Medulla oblongata (tissue), 1 donor: Measurements from ENCODE around the gene CYSRT1.

Source experiments
- DNase-seq: peaks from one replicate; pipeline ENCODE4 v3.0.0-alpha.2; 2015; ENCODE audit errors: extremely low spot score

The CYSRT1 gene

DNA sequence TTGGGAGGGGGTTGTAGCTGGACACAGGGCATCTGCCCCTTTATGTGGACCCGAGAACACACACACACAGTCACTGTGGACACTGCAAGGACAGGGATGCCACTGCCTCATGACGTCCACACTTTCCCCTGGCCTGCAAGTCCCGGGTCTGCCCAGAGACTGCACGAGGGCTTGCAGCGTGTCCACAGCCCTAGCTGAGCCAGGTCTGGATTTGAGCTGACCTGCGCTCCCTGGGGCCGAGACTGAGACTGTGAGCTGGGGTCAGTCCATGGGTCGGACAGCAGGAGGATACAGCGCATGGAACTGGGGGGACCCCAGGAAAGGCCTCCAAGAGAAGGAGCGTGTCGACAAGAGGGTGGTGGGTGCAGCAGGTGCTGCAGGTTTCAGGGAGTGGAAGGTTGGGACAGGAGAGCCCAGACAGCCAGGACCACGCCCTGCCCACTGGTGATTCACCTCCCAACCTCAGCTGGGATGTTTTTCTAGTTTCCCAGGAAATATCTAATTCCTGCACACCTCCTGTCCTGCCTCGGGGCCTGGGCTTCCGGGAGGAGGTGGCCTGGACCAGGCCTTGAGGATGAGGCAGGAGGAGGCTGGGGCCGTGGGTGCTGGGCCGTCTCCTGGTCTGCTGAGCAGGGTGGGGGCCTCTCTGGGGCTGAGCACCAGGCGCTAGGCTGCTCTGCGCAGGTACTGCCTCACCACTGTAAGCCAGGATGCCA, 1.5 kb downstream of the CYSRT1 start:
- DNase-seq: no peak

DNA sequence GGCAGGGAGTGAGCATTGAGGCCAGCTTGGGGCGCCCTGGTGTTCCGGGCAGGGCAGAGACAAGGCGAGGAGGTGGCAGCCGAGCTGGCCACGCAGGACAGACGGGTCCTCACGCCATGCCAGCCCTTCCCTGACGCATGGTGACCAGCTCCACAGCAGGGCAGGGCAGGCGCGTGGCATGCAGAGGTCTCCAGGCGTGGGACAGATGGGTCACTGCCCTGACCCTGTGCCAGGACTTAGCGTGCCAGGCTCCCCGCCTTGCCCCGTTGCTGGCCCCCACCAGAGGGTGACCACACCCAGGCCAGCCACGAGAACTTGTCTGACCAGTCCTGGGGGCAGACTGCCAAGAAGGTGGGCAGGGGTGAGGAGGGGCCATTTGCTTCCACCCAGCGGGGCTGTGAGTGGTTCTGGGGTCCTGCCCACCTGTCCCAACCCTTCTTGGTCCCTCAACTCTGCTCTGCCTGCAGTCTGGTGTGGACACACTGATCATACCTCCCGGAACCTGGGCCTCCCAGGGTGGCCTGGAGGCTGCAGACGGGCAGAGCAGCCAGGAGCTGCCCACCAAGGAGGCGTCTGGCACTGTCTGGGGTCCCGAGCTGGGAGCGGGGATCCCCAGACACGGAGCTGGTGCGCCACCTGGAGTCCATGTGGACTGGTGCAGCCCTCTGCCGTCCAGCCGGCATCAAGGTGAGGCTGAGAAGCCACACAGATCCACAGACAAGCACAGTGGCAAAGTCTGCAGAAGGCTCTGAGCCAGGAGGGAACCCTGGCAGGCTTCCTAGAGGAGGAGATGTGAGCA, 2.3 kb downstream of the CYSRT1 start, which contains the start of gene RNF224:
TSS of gene RNF224 (plus strand) at position 449 of the 799 bp plus-strand sequence. CDS start 834 bp downstream, outside the sequence.
- peak; percentile 71 for DNase-seq

DNA sequence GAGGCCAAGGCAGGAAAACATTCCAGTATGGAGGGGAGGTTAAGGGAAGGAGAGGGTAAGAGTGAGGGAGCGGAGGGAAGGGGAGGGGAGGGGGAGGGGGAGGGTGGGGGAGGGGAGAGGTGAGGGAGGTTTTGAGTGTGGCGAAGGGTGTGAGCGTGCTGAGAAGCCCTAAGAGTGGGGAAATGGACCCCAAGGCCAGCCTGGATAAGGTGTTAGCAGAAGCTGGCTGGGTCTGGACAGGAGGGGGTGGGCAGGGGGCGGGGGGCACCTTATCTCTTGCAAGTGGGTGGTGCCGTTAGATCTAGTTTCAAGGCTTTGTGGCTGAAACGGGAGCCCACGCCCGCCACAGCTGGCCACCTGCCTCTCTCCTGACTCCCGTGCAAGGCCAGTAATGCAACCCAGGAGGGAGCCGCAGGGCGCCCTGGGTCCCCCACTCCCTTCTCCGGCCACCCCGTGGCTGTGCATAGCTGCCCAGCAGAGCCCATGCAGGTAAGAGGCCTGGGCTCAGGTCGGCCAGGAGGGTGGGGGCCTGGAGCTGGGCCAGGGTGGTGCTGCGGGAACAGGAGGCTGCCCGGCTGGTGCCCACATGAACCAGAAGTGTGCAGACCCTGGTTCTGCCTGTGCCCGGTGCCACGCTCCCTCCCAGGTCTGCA, 3.0 kb downstream of the CYSRT1 start:
- no peak for DNase-seq

- no peak for DNase-seq
Measured at GRCh38 chr9:137228506-137228967, 3.6 kb downstream of the CYSRT1 start.

DNA sequence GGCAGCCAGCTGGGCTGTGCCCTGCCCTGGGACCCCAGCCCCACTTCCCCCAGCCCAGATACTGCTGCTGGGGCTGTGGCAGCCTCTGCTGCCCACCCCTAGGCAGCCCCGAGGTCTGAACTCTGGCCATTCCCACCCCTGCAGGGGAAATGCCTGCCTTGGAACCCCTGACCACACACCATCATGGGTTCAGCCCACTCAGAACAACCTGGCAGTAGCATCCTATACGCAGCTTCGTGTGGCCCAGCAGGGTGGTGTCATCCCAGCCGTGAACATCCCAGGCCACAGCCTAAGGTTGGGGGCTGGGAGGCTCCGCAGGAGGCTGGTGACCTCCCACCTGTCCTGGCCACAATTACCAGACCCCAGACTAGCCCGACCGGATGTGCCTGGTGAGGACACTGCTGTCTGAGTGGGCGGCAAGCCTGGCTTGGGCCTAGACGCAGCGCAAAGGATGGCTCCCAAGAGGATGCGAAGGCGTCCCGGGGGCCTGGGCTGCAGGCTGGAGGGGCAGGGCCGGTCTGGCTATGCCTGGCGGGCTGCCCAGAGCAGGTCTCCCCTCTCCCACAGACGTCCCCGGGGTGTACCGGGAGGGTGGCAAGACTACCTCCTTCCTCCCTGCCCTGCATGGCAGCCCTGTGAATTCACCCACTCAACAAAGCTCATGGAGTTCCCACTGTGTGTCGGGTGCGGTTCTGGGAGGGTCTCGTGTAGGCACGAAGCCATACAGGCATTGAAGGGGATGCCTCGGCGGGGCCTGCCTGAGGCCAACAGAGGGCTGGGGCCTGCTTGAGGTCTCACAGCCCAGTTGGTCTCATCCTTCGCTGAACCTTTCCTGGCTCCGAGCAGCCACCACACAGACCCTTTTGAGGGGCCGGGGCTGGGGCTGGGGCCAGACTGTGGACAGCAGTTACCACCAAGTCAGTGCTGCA, 4.3 kb downstream of the CYSRT1 start:
- no peak for DNase-seq

DNA sequence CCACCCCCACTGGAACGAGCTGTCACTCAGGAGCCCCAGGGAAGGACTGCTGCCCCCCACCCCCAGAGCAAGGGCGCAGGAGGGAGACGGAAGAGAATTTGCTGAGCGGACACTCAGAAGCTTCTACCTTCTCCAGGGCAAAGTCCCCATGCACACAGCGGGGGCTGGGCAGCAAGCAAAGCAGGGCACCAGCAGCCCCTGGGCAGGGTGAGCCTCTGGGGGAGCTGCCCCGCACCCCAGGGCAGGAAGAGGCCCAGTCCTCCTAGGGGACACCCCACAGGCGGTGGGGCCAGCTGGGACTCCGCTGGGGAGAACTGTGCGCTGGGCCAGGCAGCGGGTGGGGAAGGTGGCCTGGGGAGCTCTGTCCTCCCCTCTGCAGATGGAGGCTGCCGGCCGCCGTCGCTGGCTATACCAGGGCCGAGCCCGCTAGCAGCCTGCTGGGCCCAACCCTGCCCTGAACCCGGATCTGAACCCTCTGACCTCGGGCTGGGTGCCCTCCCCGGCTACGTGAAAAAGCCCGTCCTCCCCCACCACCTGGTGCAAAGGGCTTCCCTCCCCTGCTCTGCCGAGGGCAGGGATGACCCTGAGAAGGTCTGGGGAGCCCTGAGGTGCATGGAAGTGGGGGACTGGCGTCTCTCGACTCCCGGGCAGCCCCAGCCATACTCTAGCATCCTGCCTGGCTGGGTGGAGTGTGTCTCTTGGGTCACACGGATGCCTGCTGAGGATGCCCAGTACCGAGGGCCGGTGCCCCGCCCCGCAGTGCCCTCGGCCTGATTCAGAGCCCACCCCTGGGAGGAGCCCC, 5.1 kb downstream of the CYSRT1 start:
- DNase-seq: no peak

- no peak for DNase-seq
Measured at GRCh38 chr9:137230705-137231371, 5.9 kb downstream of the CYSRT1 start, which contains the start of gene SLC34A3. TSS of gene SLC34A3 (plus strand) at chr9:137230901. CDS start at chr9:137231703, 802 bp downstream.

GRCh38 chr9:137231372-137232039, 6.5 kb downstream of the CYSRT1 start:
- DNase-seq: no peak

GRCh38 chr9:137232101-137232500, 7.1 kb downstream of the CYSRT1 start:
- DNase-seq: no peak

- DNase-seq: no peak
Measured at GRCh38 chr9:137232510-137232909, 7.5 kb downstream of the CYSRT1 start.

DNA sequence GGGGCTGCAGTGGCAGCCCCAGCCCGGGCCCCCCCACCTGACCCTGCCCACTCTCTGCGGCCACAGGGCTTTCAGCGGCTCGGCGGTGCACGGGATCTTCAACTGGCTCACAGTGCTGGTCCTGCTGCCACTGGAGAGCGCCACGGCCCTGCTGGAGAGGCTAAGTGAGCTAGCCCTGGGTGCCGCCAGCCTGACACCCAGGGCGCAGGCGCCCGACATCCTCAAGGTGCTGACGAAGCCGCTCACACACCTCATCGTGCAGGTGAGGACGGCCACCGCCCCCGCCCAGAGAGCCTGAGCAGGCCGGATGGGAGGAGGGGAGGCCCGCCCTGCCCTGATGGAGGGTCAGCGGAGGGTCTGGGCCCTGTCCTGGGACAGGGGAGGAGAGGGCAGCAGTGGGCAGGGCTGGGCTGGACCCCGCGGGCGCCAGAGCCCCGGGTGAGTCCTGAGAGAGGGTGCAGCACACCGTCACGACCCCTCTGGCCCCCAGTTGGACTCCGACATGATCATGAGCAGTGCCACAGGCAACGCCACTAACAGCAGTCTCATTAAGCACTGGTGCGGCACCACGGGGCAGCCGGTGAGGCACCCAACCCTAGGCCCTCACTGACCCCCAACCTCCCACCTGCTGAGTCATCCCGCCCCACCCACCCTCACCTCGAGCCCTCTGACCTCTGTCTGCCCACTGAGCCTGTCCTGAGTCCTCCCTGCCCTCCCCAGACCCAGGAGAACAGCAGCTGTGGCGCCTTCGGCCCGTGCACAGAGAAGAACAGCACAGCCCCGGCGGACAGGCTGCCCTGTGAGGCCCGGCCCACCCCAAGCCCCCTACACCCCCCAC, 8.4 kb downstream of the CYSRT1 start:
- no peak for DNase-seq

- no peak for DNase-seq
Measured at GRCh38 chr9:137234055-137234697, 9.2 kb downstream of the CYSRT1 start.

GRCh38 chr9:137234758-137235423, 9.9 kb downstream of the CYSRT1 start:
- DNase-seq: no peak

DNA sequence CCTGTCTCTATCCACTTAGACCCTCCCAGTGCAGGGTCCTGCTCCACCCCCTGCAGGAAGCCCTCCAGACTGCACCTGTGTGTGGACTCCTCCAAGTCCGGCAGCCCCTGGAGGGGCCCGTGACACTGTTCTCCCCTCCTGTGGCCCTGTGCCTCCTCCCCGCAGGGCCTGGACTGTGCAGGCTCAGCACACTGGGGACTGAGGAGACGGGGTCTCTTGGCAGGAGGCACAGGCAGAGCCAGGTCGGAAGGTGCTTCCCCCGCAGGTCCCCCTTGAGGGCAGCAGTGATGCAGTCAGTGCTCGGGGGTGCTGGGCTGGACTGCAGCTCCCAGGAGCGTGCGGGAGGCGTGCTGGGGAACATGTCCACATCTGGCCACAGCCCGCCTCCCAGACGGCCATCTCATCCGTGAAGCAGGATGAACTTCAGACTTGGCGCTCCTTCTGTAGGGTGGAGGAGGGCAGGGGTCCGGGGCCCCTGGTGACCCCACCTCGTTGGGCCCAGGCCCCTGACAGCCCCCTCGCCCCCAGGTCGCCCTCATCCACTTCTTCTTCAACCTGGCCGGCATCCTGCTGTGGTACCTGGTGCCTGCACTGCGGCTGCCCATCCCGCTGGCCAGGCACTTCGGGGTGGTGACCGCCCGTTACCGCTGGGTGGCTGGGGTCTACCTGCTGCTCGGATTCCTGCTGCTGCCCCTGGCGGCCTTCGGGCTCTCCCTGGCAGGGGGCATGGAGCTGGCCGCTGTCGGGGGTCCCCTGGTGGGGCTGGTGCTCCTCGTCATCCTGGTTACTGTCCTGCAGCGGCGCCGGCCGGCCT, 10.7 kb downstream of the CYSRT1 start:
- DNase-seq: no peak

DNA sequence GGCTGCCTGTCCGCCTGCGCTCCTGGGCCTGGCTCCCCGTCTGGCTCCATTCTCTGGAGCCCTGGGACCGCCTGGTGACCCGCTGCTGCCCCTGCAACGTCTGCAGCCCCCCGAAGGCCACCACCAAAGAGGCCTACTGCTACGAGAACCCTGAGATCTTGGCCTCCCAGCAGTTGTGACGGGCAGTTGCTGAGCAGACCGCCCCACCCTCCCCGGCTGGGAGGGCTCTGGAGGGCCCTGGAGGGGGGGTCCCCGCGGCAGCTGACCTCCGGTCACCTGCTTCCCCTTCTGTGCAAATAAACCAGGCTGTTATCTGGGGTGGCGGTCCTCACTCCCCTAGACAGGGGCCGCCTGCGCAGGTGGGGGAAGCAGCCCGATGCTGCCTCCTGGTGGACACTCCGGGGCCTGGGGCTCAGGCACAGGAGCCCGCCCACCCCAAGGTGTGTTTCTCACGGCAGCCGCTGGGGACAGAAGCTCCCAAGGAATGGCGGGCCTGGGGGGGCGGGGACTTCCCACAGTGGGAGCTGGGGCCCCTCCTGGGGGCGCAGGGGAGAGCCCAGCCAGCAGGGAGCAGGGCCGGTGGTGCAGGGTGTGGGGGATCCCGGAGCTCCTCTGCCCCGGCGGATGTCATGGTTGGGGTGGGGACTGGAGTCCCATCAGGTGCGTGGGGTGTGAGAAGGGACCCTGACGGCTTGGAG, 11.4 kb downstream of the CYSRT1 start:
- DNase-seq: peak; percentile 85

DNA sequence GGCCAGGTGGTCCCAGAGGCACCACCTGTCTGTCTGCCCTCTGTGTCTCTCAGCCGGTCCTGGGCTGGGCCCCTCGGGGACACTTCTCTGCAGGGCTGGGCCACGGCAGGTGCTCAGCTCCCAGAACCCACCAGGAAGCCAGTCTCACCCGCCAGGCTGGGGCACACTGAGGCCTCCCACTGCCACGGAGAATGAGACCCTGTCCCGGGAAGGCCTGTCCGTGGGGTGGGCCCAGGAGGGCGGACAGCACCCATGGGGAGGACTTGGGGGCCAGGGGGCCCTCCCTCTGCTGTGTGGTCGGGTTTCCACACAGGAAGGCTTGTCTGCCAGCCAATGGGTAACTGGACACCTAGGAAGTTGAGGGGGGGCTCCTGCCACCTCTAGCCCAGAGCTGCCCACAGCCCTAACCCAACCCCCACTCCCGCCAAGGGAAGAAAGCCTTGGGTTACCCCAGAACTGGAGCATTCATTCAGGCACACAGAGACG, 12.0 kb downstream of the CYSRT1 start:
- DNase-seq: no peak
